ENCODE results near the gene EGFLAM. TPM values are rescaled to one million over a fixed set of nuclear protein-coding genes. Genes with fewer than 3 reads are reported as not detected.

Gene EGFLAM
- total and polyA plus RNA-seq, 2 donors (not counting 3 experiments of a cell fraction or from before 2014, with no cell fraction given) = 1.2 to 2.7 TPM

- FAIRE-seq (no peak), DNase-seq (ENCODE audit: low read depth, low spot score) (no peak)
- dilution Hi-C loops (cut with MboI; ENCODE audit: extremely low pct_ligation_motif_present, low sequenced_read_pairs) (no loop called here), intact Hi-C loops (cut with micrococcal nuclease) (no loop called here)
- Histone ChIP-seq H3K4me3 (replicated peaks in 1 of 3; ENCODE audit: insufficient read depth in 1 of 3, low read depth in 1 of 3, low read length in 3 of 3) (no peak overlapping the region), H3K27ac (ENCODE audit: insufficient read depth, low read depth, low read length) (no peak overlapping the region), H3K4me2 (ENCODE audit: insufficient read depth, low read length) (no peak overlapping the region), H3K9me1 (replicated peaks; ENCODE audit: control insufficient read depth, extremely low read depth, insufficient read depth, low read length) (no peaks in the 10 kb centered on the region), H2AFZ (ENCODE audit: low read depth, low read length) (no peak overlapping the region), H3K36me3 (ENCODE audit: control insufficient read depth in 2 of 2, extremely low read depth in 1 of 2, insufficient read depth in 2 of 2, low read length in 2 of 2) (no peaks in the 10 kb centered on the region), H3K79me2 (ENCODE audit: control insufficient read depth, insufficient read depth, low read length) (no peaks in the 10 kb centered on the region), H3K27me3 (ENCODE audit: control insufficient read depth in 2 of 2, insufficient read depth in 2 of 2, low read length in 2 of 2) (peaks cover 8 to 12% of the 10 kb centered on the region in 2 experiments), H3K4me1 (ENCODE audit: control insufficient read depth, extremely low read depth, insufficient read depth, low read length) (no peaks in the 10 kb centered on the region), H4K20me1 (replicated peaks; ENCODE audit: control insufficient read depth, extremely low read depth, insufficient read depth, low read length) (no peaks in the 10 kb centered on the region), H3K9me3 (replicated peaks; ENCODE audit: control insufficient read depth, insufficient read depth, low read length) (no peaks in the 10 kb centered on the region), H3K9ac (replicated peaks; ENCODE audit: extremely low read depth, insufficient read depth, low read length) (no peak overlapping the region)
- ChIA-PET CTCF (no interaction called here), POLR2A (no interaction called here)
- TF ChIP-seq POLR2AphosphoS5 (IDR thresholded peaks at IDR 0.05; ENCODE audit: insufficient read depth, low read depth, low read length) = no peak
- TF ChIP-seq, protein P1, sequence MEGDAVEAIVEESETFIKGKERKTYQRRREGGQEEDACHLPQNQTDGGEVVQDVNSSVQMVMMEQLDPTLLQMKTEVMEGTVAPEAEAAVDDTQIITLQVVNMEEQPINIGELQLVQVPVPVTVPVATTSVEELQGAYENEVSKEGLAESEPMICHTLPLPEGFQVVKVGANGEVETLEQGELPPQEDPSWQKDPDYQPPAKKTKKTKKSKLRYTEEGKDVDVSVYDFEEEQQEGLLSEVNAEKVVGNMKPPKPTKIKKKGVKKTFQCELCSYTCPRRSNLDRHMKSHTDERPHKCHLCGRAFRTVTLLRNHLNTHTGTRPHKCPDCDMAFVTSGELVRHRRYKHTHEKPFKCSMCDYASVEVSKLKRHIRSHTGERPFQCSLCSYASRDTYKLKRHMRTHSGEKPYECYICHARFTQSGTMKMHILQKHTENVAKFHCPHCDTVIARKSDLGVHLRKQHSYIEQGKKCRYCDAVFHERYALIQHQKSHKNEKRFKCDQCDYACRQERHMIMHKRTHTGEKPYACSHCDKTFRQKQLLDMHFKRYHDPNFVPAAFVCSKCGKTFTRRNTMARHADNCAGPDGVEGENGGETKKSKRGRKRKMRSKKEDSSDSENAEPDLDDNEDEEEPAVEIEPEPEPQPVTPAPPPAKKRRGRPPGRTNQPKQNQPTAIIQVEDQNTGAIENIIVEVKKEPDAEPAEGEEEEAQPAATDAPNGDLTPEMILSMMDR (IDR thresholded peaks at IDR 0.05; ENCODE audit: extremely low read depth in 1 of 2, insufficient read depth in 1 of 2, low read depth in 1 of 2, low read length in 2 of 2) = no peak
- no peak for TF ChIP-seq EZH2 (IDR thresholded peaks at IDR 0.05; ENCODE audit: borderline replicate concordance, low read depth, low read length, severe bottlenecking)
- no peak for TF ChIP-seq FOS (IDR thresholded peaks at IDR 0.05; ENCODE audit: borderline replicate concordance, insufficient read depth, low read length)
- no peak for TF ChIP-seq POLR2A (IDR thresholded peaks at IDR 0.05; ENCODE audit: low read depth, low read length)
- TF ChIP-seq JUN (IDR thresholded peaks at IDR 0.05; ENCODE audit: borderline replicate concordance, insufficient read depth, insufficient read length, low read depth) = no peak
- BruUV-seq (replicated peaks) = no TSS peak
Measured at GRCh38 chr5:38371596-38371995, 113.2 kb downstream of the EGFLAM start.

- H3K9ac ChIP-seq (replicated peaks; ENCODE audit: extremely low read depth, insufficient read depth, low read length) = no peak overlapping the region
- H4K20me1 ChIP-seq (replicated peaks; ENCODE audit: control insufficient read depth, extremely low read depth, insufficient read depth, low read length) = no peaks in the 10 kb centered on the region
- no peak for FAIRE-seq
- H3K36me3 ChIP-seq (ENCODE audit: control insufficient read depth in 2 of 2, extremely low read depth in 1 of 2, insufficient read depth in 2 of 2, low read length in 2 of 2) = no peaks in the 10 kb centered on the region
- intact Hi-C loops (cut with micrococcal nuclease) = no loop called here
- no peaks in the 10 kb centered on the region for H3K9me3 ChIP-seq (replicated peaks; ENCODE audit: control insufficient read depth, insufficient read depth, low read length)
- peaks cover 2% of the 10 kb centered on the region in 2 experiments for H3K27me3 ChIP-seq (ENCODE audit: control insufficient read depth in 2 of 2, insufficient read depth in 2 of 2, low read length in 2 of 2)
- no peak for DNase-seq (ENCODE audit: low read depth, low spot score)
- no peak overlapping the region for H3K27ac ChIP-seq (ENCODE audit: insufficient read depth, low read depth, low read length)
- H3K4me2 ChIP-seq (ENCODE audit: insufficient read depth, low read length) = no peak overlapping the region
- H3K79me2 ChIP-seq (ENCODE audit: control insufficient read depth, insufficient read depth, low read length) = no peaks in the 10 kb centered on the region
- ChIA-PET POLR2A (no interaction called here), CTCF (interaction anchor here (1.5 kb wide), 1 partner anchor 9 kb away, joined by 5 read pairs; no protein-coding TSS in a partner anchor)
- no peak for TF ChIP-seq MYC (IDR thresholded peaks at IDR 0.05; ENCODE audit: low read depth, low read length)
- TF ChIP-seq POLR2AphosphoS5 (IDR thresholded peaks at IDR 0.05; ENCODE audit: insufficient read depth, low read depth, low read length) = no peak
- TF ChIP-seq GATA2 (IDR thresholded peaks at IDR 0.05; ENCODE audit: insufficient read depth, insufficient read length, low read depth, low read length) = no peak
- TF ChIP-seq FOS (IDR thresholded peaks at IDR 0.05; ENCODE audit: borderline replicate concordance, insufficient read depth, low read length) = no peak
- no peak for TF ChIP-seq EZH2 (IDR thresholded peaks at IDR 0.05; ENCODE audit: borderline replicate concordance, low read depth, low read length, severe bottlenecking)
- TF ChIP-seq, protein P2, sequence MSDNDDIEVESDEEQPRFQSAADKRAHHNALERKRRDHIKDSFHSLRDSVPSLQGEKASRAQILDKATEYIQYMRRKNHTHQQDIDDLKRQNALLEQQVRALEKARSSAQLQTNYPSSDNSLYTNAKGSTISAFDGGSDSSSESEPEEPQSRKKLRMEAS (IDR thresholded peaks at IDR 0.05; ENCODE audit: insufficient read depth, insufficient read length) = no peak
- TF ChIP-seq JUN (IDR thresholded peaks at IDR 0.05; ENCODE audit: borderline replicate concordance, insufficient read depth, insufficient read length, low read depth) = no peak
- TF ChIP-seq, protein P1 (IDR thresholded peaks at IDR 0.05; ENCODE audit: extremely low read depth in 1 of 2, insufficient read depth in 1 of 2, low read depth in 1 of 2, low read length in 2 of 2) = no peak
- no peak for TF ChIP-seq POLR2A (IDR thresholded peaks at IDR 0.05; ENCODE audit: low read depth, low read length)
- no TSS peak for BruUV-seq (replicated peaks)
- no peaks in the 10 kb centered on the region for H3K4me1 ChIP-seq (ENCODE audit: control insufficient read depth, extremely low read depth, insufficient read depth, low read length)
- H3K4me3 ChIP-seq (replicated peaks in 1 of 3; ENCODE audit: insufficient read depth in 1 of 3, low read depth in 1 of 3, low read length in 3 of 3) = no peak overlapping the region
- H3K9me1 ChIP-seq (replicated peaks; ENCODE audit: control insufficient read depth, extremely low read depth, insufficient read depth, low read length) = no peaks in the 10 kb centered on the region
- H2AFZ ChIP-seq (ENCODE audit: low read depth, low read length) = no peak overlapping the region
- dilution Hi-C loops (cut with MboI; ENCODE audit: extremely low pct_ligation_motif_present, low sequenced_read_pairs) = no loop called here
Measured at GRCh38 chr5:38373743-38374142, 115.4 kb downstream of the EGFLAM start.
